Measurements from ENCODE around the gene PTPRN2.

GRCh38 chr7:158000160-158000559 lies 587.5 kb downstream of the PTPRN2 start:
- TF ChIP-seq GATA3 (IDR thresholded peaks at IDR 0.05; ENCODE audit: low read depth, low read length) (no peak), GATA2 (IDR thresholded peaks at IDR 0.05; ENCODE audit: low read depth, low read length) (no peak)

All from SH-SY5Y (cell line).